ENCODE data around the gene METTL8. TPM values are rescaled to one million over a fixed set of nuclear protein-coding genes. Genes with fewer than 3 reads are reported as not detected.
"Not testable (repeated sequence)": the region's sequence is repeated elsewhere in the genome, so short reads cannot be mapped to it uniquely, and the experiment has no call there.

Gene METTL8
- polyA plus RNA-seq, 3 donors, result 3.3 to 9.8 (median 6.9) TPM

DNA sequence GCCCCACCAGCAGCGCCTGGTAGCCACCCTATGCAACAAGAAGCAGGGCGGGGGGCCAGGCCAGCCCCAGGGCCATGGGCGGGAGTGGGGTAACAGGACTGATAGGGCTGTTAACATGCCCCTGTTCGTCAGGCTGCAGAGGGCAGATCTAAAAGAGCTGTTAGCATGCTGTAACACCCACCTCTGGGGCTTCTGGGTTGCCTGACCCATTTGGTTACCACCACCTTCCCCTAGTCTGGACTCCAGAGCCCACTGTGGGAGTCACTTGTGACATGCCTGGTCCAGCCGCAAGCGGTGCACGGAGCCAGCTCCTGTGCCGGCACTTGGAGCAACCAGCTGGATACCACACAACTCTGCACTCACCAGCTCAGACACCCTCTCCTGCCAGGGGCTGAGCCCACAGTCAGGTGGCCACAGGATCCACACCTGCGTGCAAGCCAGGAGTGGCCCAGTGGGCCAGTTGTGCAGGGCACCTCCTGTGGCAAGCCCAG lies 2.1 kb downstream of the METTL8 start:
- Histone ChIP-seq H3K79me2 (ENCODE audit: insufficient read depth, low read length) (peaks cover 29% of the 10 kb centered on the region), H3K4me2 (replicated peaks; ENCODE audit: extremely low read depth, low read length, poor library complexity, severe bottlenecking) (no peak overlapping the region), H3K27me3 (ENCODE audit: control insufficient read depth in 2 of 2, insufficient read depth in 2 of 2, low read length in 2 of 2) (no peaks in the 10 kb centered on the region), H2AFZ (ENCODE audit: insufficient read depth, low read depth, low read length, poor library complexity, severe bottlenecking) (no peak overlapping the region), H3K4me3 (replicated peaks in 1 of 3; ENCODE audit: low read depth in 2 of 3, low read length in 3 of 3) (no peak overlapping the region), H3K36me3 (replicated peaks in 1 of 2; ENCODE audit: control insufficient read depth in 1 of 2, insufficient read depth in 2 of 2, low read length in 2 of 2) (peaks cover 0 to 10% of the 10 kb centered on the region in 2 donors), H4K20me1 (ENCODE audit: insufficient read depth, low read length) (no peaks in the 10 kb centered on the region), H3K4me1 (ENCODE audit: control insufficient read depth in 1 of 2, insufficient read depth in 2 of 2, low read length in 2 of 2) (peaks cover 13 to 19% of the 10 kb centered on the region in 2 donors), H3K9me3 (replicated peaks in 1 of 2; ENCODE audit: control insufficient read depth in 1 of 2, insufficient read depth in 1 of 2, low read length in 2 of 2) (peaks cover 8 to 18% of the 10 kb centered on the region in 2 donors), H3K27ac (ENCODE audit: low read depth in 1 of 2, low read length in 2 of 2) (no peak overlapping the region), H3K9ac (ENCODE audit: insufficient read depth, low read length, poor library complexity, severe bottlenecking) (no peak overlapping the region)
- H3K36me3 Mint-ChIP-seq, result peaks cover 6 to 8% of the 10 kb centered on the region in 2 donors
- H3K27ac Mint-ChIP-seq, result no peak overlapping the region
- intact Hi-C loops (cut with micrococcal nuclease), result loop anchor here (5.0 to 10.0 kb wide), 4 partner anchors 253 to 459 kb away; partner anchors contain the start of genes TLK1 (in 2 of the 2) and DYNC1I2 (in 1 of the 2)
- TF ChIP-seq, protein P1, sequence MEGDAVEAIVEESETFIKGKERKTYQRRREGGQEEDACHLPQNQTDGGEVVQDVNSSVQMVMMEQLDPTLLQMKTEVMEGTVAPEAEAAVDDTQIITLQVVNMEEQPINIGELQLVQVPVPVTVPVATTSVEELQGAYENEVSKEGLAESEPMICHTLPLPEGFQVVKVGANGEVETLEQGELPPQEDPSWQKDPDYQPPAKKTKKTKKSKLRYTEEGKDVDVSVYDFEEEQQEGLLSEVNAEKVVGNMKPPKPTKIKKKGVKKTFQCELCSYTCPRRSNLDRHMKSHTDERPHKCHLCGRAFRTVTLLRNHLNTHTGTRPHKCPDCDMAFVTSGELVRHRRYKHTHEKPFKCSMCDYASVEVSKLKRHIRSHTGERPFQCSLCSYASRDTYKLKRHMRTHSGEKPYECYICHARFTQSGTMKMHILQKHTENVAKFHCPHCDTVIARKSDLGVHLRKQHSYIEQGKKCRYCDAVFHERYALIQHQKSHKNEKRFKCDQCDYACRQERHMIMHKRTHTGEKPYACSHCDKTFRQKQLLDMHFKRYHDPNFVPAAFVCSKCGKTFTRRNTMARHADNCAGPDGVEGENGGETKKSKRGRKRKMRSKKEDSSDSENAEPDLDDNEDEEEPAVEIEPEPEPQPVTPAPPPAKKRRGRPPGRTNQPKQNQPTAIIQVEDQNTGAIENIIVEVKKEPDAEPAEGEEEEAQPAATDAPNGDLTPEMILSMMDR (IDR thresholded peaks at IDR 0.05), result no peak
- peaks cover 0 to 1% (median 0%) of the 10 kb centered on the region in 3 donors for H3K27me3 Mint-ChIP-seq (ENCODE audit: low read depth in 3 of 3)
- H3K4me1 Mint-ChIP-seq, result peaks cover 18% of the 10 kb centered on the region
- 100% methylated on average over 4 of the region's 9 CpGs for WGBS (ENCODE audit: insufficient coverage)
- H3K9me3 Mint-ChIP-seq, result peaks cover 9 to 29% (median 18%) of the 10 kb centered on the region in 7 donors
- DNase-seq, result no peak
- H3K4me3 Mint-ChIP-seq, result no peak overlapping the region

DNA sequence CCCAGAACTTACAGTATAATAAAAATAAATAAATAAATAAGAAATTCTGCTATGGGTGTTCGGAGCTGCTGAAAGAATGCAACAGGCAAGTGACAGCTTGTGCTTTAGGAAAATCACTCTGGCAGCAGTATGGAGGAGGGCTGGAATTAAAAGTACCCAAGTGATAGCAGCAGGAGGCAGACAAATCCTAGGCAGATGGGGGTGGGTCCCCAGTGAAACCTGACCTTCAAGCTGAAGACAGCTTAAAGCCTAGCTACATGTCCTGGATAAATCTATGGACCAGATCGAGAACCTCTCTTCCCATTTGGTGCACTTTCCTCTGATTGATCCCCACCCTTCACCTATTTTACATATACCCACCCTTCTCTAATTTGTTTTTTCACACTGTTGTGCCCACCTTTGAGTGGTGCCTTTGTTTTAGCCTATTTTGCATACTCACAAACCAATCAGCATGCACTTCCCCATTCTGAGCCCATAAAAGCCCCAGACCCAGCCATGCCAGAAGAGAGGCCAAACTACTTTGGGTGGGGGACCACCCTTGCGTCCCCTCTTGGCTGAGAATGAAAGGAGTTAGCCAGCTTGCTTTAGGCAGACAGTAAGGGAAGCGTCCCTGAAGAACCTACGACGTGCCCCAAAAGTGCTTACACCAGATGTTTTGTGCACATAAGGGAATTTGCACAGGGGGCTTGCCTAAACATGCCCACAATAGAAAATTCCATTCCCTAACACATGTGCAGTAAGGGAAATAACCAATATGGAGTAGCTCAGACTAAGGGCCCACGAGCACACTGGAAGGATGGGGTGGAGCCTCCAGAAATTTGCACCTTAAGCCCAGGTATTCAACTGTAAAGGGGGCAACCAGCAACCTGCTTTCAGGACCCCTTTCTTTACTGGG lies 3.0 kb downstream of the METTL8 start:
- Histone ChIP-seq H3K4me3 (replicated peaks in 1 of 3; ENCODE audit: low read depth in 2 of 3, low read length in 3 of 3) (no peak overlapping the region), H3K79me2 (ENCODE audit: insufficient read depth, low read length) (peaks cover 29% of the 10 kb centered on the region), H3K27me3 (ENCODE audit: control insufficient read depth in 2 of 2, insufficient read depth in 2 of 2, low read length in 2 of 2) (no peaks in the 10 kb centered on the region), H3K36me3 (replicated peaks in 1 of 2; ENCODE audit: control insufficient read depth in 1 of 2, insufficient read depth in 2 of 2, low read length in 2 of 2) (peaks cover 0 to 1% of the 10 kb centered on the region in 2 donors), H3K9me3 (replicated peaks in 1 of 2; ENCODE audit: control insufficient read depth in 1 of 2, insufficient read depth in 1 of 2, low read length in 2 of 2) (peaks cover 8 to 20% of the 10 kb centered on the region in 2 donors), H3K9ac (ENCODE audit: insufficient read depth, low read length, poor library complexity, severe bottlenecking) (no peak overlapping the region), H3K4me2 (replicated peaks; ENCODE audit: extremely low read depth, low read length, poor library complexity, severe bottlenecking) (no peak overlapping the region), H3K4me1 (ENCODE audit: control insufficient read depth in 1 of 2, insufficient read depth in 2 of 2, low read length in 2 of 2) (peaks cover 13 to 19% of the 10 kb centered on the region in 2 donors), H4K20me1 (ENCODE audit: insufficient read depth, low read length) (no peaks in the 10 kb centered on the region), H3K27ac (ENCODE audit: low read depth in 1 of 2, low read length in 2 of 2) (no peak overlapping the region), H2AFZ (ENCODE audit: insufficient read depth, low read depth, low read length, poor library complexity, severe bottlenecking) (no peak overlapping the region)
- peaks cover 18% of the 10 kb centered on the region for H3K4me1 Mint-ChIP-seq
- TF ChIP-seq, protein P1 (IDR thresholded peaks at IDR 0.05), result no peak
- peaks cover 11 to 33% (median 20%) of the 10 kb centered on the region in 7 donors for H3K9me3 Mint-ChIP-seq
- H3K36me3 Mint-ChIP-seq, result peaks cover under 1 to 4% of the 10 kb centered on the region in 2 donors
- H3K27ac Mint-ChIP-seq, result no peak overlapping the region
- DNase-seq, result no peak
- WGBS (ENCODE audit: insufficient coverage), result 95% methylated on average over 4 of the region's 7 CpGs
- H3K4me3 Mint-ChIP-seq, result no peak overlapping the region
- intact Hi-C loops (cut with micrococcal nuclease), result loop anchor here (5.0 to 10.0 kb wide), 4 partner anchors 254 to 458 kb away; partner anchors contain the start of genes TLK1 (in 2 of the 2) and DYNC1I2 (in 1 of the 2)
- peaks cover 0 to 1% (median 0%) of the 10 kb centered on the region in 3 donors for H3K27me3 Mint-ChIP-seq (ENCODE audit: low read depth in 3 of 3)

DNA sequence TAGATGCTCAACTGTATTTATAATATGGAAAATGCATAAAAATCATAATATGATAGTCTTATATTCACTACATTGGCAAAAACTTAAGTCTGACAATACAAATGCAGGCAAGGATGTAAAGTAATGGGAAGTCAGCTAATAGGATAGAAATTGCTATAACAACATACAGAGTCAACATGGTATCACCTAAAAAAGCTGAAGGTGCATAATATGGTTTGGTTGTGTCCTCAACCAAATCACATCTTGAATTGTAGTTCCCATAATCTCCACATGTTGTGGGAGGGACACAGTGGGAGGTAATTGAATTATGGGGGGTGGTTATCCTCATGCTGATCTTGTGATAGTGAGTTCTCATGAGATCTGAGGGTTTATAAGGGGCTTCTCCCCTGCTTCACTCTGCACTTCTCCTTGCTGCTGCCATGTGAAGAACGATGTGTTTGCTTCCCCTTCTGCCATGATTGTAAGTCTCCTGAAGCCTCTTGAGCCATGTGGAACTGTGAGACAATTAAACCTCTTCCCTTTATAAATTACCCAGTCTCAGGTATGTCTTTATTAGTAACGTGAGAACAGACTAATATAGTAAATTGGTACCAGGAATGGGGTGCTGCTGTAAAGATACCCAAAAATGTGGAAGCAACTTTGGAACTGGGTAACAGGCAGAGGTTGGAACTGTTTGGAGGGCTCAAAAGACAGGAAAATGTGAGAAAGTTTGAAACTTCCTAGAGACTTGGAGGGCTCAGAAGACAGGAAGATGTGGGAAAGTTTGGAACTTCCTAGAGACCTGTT lies 10.9 kb downstream of the METTL8 start:
- H4K20me1 ChIP-seq (ENCODE audit: insufficient read depth, low read length); H3K4me3 Mint-ChIP-seq; H3K4me2 ChIP-seq (replicated peaks; ENCODE audit: extremely low read depth, low read length, poor library complexity, severe bottlenecking); DNase-seq; H2AFZ ChIP-seq (ENCODE audit: insufficient read depth, low read depth, low read length, poor library complexity, severe bottlenecking); H3K27ac ChIP-seq (ENCODE audit: low read depth in 1 of 2, low read length in 2 of 2); H3K4me1 Mint-ChIP-seq; H3K9ac ChIP-seq (ENCODE audit: insufficient read depth, low read length, poor library complexity, severe bottlenecking); H3K27ac Mint-ChIP-seq; H3K27me3 Mint-ChIP-seq (ENCODE audit: low read depth in 3 of 3); H3K27me3 ChIP-seq (ENCODE audit: control insufficient read depth in 2 of 2, insufficient read depth in 2 of 2, low read length in 2 of 2); H3K36me3 ChIP-seq (replicated peaks in 1 of 2; ENCODE audit: control insufficient read depth in 1 of 2, insufficient read depth in 2 of 2, low read length in 2 of 2); H3K4me3 ChIP-seq (replicated peaks in 1 of 3; ENCODE audit: low read depth in 2 of 3, low read length in 3 of 3); H3K79me2 ChIP-seq (ENCODE audit: insufficient read depth, low read length); H3K4me1 ChIP-seq (ENCODE audit: control insufficient read depth in 1 of 2, insufficient read depth in 2 of 2, low read length in 2 of 2): not testable (repeated sequence)
- WGBS (ENCODE audit: insufficient coverage), result no CpG with 5 or more reads among the region's 2 CpGs
- H3K9me3 ChIP-seq (replicated peaks in 1 of 2; ENCODE audit: control insufficient read depth in 1 of 2, insufficient read depth in 1 of 2, low read length in 2 of 2), result peaks cover 22 to 27% of the 10 kb centered on the region in 2 donors
- intact Hi-C loops (cut with micrococcal nuclease), result loop anchor here in 1 of 2 donors (5.0 kb wide), 1 partner anchor 161 kb away; no protein-coding TSS in a partner anchor
- H3K36me3 Mint-ChIP-seq, result peaks cover 4 to 11% of the 10 kb centered on the region in 2 donors
- H3K9me3 Mint-ChIP-seq, result peaks cover 28 to 40% (median 32%) of the 10 kb centered on the region in 7 donors

Measured in CD14-positive monocyte (primary cell).